Natural killer cell treated with Interleukin-12 subunit alpha and Interleukin-12 subunit beta and Interleukin-15 and Interleukin-18, amount 100 ng/mL, for 72 hours (primary cell): Measurements from ENCODE around the gene JMJD8. TPM values are rescaled to one million over a fixed set of nuclear protein-coding genes. Genes with fewer than 3 reads are reported as not detected.

Source experiments
- ATAC-seq, 2 donors: fragments of 150-1000 bp; cut with Tn5 transposase in 1 of 2; sonication (Bioruptor Pico), chemical (Tn5 transposase) in 1 of 2; 2 replicates each; pipeline ENCODE4 v1.10.0; 2021
- DNase-seq: peaks from one replicate; pipeline ENCODE4 v3.0.0; 2022; ENCODE audit warnings: low spot score
- H3K27ac Mint-ChIP-seq, 2 donors: 1 replicate in 1 of 2; 2 replicates in 1 of 2; pipeline ENCODE4 v1.8.0; 2022; ENCODE audit warnings: mixed read lengths in 2 of 2, mild to moderate bottlenecking in 1 of 2, moderate library complexity in 1 of 2
- H3K27me3 Mint-ChIP-seq, 2 donors: 1 replicate in 1 of 2; 2 replicates in 1 of 2; pipeline ENCODE4 v1.8.0; 2022; ENCODE audit warnings: mixed read lengths in 2 of 2
- H3K36me3 Mint-ChIP-seq: one replicate; pipeline ENCODE4 v1.8.0; 2022; ENCODE audit warnings: mixed read lengths
- H3K4me1 Mint-ChIP-seq, 2 donors: 1 replicate in 1 of 2; 2 replicates in 1 of 2; pipeline ENCODE4 v1.8.0; 2022; ENCODE audit warnings: low read depth in 2 of 2, mixed read lengths in 2 of 2, mild to moderate bottlenecking in 1 of 2
- H3K4me3 Mint-ChIP-seq: one replicate; pipeline ENCODE4 v1.8.0; 2022; ENCODE audit warnings: mixed read lengths
- H3K9me3 Mint-ChIP-seq: 2 replicates; pipeline ENCODE4 v1.8.0; 2022; ENCODE audit warnings: mixed read lengths
- total RNA-seq, 2 donors: library from RNA; stranded (reverse); gene quantifications; one replicate each; pipeline ENCODE4 v1.2.3, GENCODE V29; 2022

Gene JMJD8
- total RNA-seq, 2 donors from 2014 or later = 31.2 to 53.4 TPM

- Mint-ChIP-seq H3K4me1 (peaks cover 9 to 11% of the 10 kb centered on the region in 2 donors), H3K27ac (no peak overlapping the region), H3K9me3 (no peaks in the 10 kb centered on the region), H3K36me3 (no peaks in the 10 kb centered on the region), H3K27me3 (no peaks in the 10 kb centered on the region), H3K4me3 (no peak overlapping the region)
- ATAC-seq (no peak), DNase-seq (no peak)
These were observed 8.1 kb downstream of the JMJD8 start for GRCh38 chr16:675884-676564.

GRCh38 chr16:674968-675883, 8.9 kb downstream of the JMJD8 start, which contains the start of gene RHBDL1:
TSS of gene RHBDL1 (plus strand) at chr16:675671. CDS start at chr16:675791, 120 bp downstream.
- Mint-ChIP-seq H3K36me3 (no peaks in the 10 kb centered on the region), H3K27me3 (no peaks in the 10 kb centered on the region), H3K4me3 (peak within 1 kb of the TSS; percentile 34), H3K4me1 (peaks cover 9% of the 10 kb centered on the region in 2 donors), H3K27ac (no peak within 1 kb of the TSS), H3K9me3 (no peaks in the 10 kb centered on the region)
- DNase-seq (no peak), ATAC-seq (no peak)

- H3K9me3 Mint-ChIP-seq = no peaks in the 10 kb centered on the region
- ATAC-seq = no peak
- H3K27me3 Mint-ChIP-seq = no peaks in the 10 kb centered on the region
- no peaks in the 10 kb centered on the region for H3K36me3 Mint-ChIP-seq
- no peak overlapping the region for H3K27ac Mint-ChIP-seq
- peaks cover 6 to 7% of the 10 kb centered on the region in 2 donors for H3K4me1 Mint-ChIP-seq
- no peak overlapping the region for H3K4me3 Mint-ChIP-seq
- no peak for DNase-seq
These were observed 9.8 kb downstream of the JMJD8 start for GRCh38 chr16:674214-674881.

GRCh38 chr16:673399-673991, 10.6 kb downstream of the JMJD8 start:
- no peak for ATAC-seq
- H3K36me3 Mint-ChIP-seq = no peaks in the 10 kb centered on the region
- H3K27me3 Mint-ChIP-seq = no peaks in the 10 kb centered on the region
- peaks cover 0 to 6% of the 10 kb centered on the region in 2 donors for H3K4me1 Mint-ChIP-seq
- H3K9me3 Mint-ChIP-seq = no peaks in the 10 kb centered on the region
- H3K4me3 Mint-ChIP-seq = no peak overlapping the region
- no peak for DNase-seq
- H3K27ac Mint-ChIP-seq = no peak overlapping the region

- no peak overlapping the region for H3K4me3 Mint-ChIP-seq
- ATAC-seq = no peak
- DNase-seq = no peak
- H3K27me3 Mint-ChIP-seq = no peaks in the 10 kb centered on the region
- H3K27ac Mint-ChIP-seq = no peak overlapping the region
- H3K4me1 Mint-ChIP-seq = peaks cover 0 to 6% of the 10 kb centered on the region in 2 donors
- no peaks in the 10 kb centered on the region for H3K36me3 Mint-ChIP-seq
- H3K9me3 Mint-ChIP-seq = no peaks in the 10 kb centered on the region
These were observed 11.3 kb downstream of the JMJD8 start for GRCh38 chr16:672851-673250.

- Mint-ChIP-seq H3K4me1 (peaks cover 0 to 9% of the 10 kb centered on the region in 2 donors), H3K27me3 (no peaks in the 10 kb centered on the region), H3K4me3 (no peak overlapping the region), H3K27ac (no peak overlapping the region), H3K9me3 (no peaks in the 10 kb centered on the region), H3K36me3 (no peaks in the 10 kb centered on the region)
- DNase-seq = no peak
- ATAC-seq = no peak
These were observed 11.8 kb downstream of the JMJD8 start for GRCh38 chr16:672371-672770.

- Mint-ChIP-seq H3K36me3 (no peaks in the 10 kb centered on the region), H3K27me3 (no peaks in the 10 kb centered on the region), H3K27ac (no peak overlapping the region), H3K4me3 (no peak overlapping the region), H3K4me1 (peaks cover 0 to 9% of the 10 kb centered on the region in 2 donors), H3K9me3 (no peaks in the 10 kb centered on the region)
- ATAC-seq = no peak
- DNase-seq = no peak
These were observed 12.6 kb downstream of the JMJD8 start for GRCh38 chr16:671353-672131.

- H3K36me3 Mint-ChIP-seq = no peaks in the 10 kb centered on the region
- no peak for ATAC-seq
- DNase-seq = no peak
- H3K4me1 Mint-ChIP-seq = peaks cover 0 to 9% of the 10 kb centered on the region in 2 donors
- no peak overlapping the region for H3K27ac Mint-ChIP-seq
- H3K4me3 Mint-ChIP-seq = no peak overlapping the region
- H3K27me3 Mint-ChIP-seq = no peaks in the 10 kb centered on the region
- no peaks in the 10 kb centered on the region for H3K9me3 Mint-ChIP-seq
These were observed 13.4 kb downstream of the JMJD8 start for GRCh38 chr16:670485-671352.

- H3K4me3 Mint-ChIP-seq = no peak overlapping the region
- H3K27ac Mint-ChIP-seq = no peak overlapping the region
- DNase-seq (no peak), ATAC-seq (no peak)
- no peaks in the 10 kb centered on the region for H3K36me3 Mint-ChIP-seq
- H3K4me1 Mint-ChIP-seq = peaks cover 0 to 3% of the 10 kb centered on the region in 2 donors
- H3K9me3 Mint-ChIP-seq = no peaks in the 10 kb centered on the region
- H3K27me3 Mint-ChIP-seq = no peaks in the 10 kb centered on the region
These were observed 14.5 kb downstream of the JMJD8 start for GRCh38 chr16:669666-670065.

GRCh38 chr16:668519-669171, 15.5 kb downstream of the JMJD8 start:
- Mint-ChIP-seq H3K27me3 (no peaks in the 10 kb centered on the region), H3K4me1 (peaks cover 0 to 3% of the 10 kb centered on the region in 2 donors), H3K27ac (no peak overlapping the region), H3K9me3 (no peaks in the 10 kb centered on the region), H3K4me3 (peak overlapping the region; percentile 75), H3K36me3 (no peaks in the 10 kb centered on the region)
- ATAC-seq (peak; percentile 0 to 1), DNase-seq (no peak)

- Mint-ChIP-seq H3K36me3 (no peaks in the 10 kb centered on the region), H3K27me3 (no peaks in the 10 kb centered on the region), H3K9me3 (no peaks in the 10 kb centered on the region), H3K4me3 (peak within 1 kb of the TSS; percentile 75), H3K27ac (peak within 1 kb of the TSS in 1 of 2 donors; percentile 78), H3K4me1 (peaks cover 0 to 3% of the 10 kb centered on the region in 2 donors)
- ATAC-seq (peak; percentile 96 to 98), DNase-seq (peak; percentile 96)
These were observed 16.2 kb downstream of the JMJD8 start, which contains the start of gene RHOT2 for GRCh38 chr16:667780-668518. TSS of gene RHOT2 (plus strand) at chr16:668132. CDS start at chr16:668200, 68 bp downstream.
